Measurements from ENCODE around the gene LENG8. TPM values are rescaled to one million over a fixed set of nuclear protein-coding genes. Genes with fewer than 3 reads are reported as not detected.

LENG8 gene
- total and polyA plus RNA-seq, 10 of the 15 experiments (the other 5 are each of a cell fraction or from before 2014, with no cell fraction given), result 2.3 to 145 (median 34.4) TPM

- BruUV-seq (replicated peaks), result no TSS peak
- H3K4me2 ChIP-seq (ENCODE audit: control insufficient read depth, insufficient read depth), result no peak overlapping the region
- ChIA-PET RAD21 (ENCODE audit: unreplicated experiment) (no interaction called here), CTCF (interaction anchor here (2.3 kb wide), 1 partner anchor 10 kb away, joined by 9 read pairs; no protein-coding TSS in a partner anchor), SMC1A (ENCODE audit: uncharacterized antibody, unreplicated experiment) (no interaction called here), POLR2A (no interaction called here)
- H4K20me1 ChIP-seq (ENCODE audit: control insufficient read depth, insufficient read depth), result no peaks in the 10 kb centered on the region
- in situ Hi-C loops (cut with MboI), result no loop called here
- H3K4me3 ChIP-seq, result no peak overlapping the region
- no peaks in the 10 kb centered on the region for H3K27me3 ChIP-seq (replicated peaks in 1 of 2; ENCODE audit: control insufficient read depth in 2 of 2, insufficient read depth in 2 of 2, low read length in 1 of 2)
- intact Hi-C loops (cut with micrococcal nuclease; ENCODE audit: unreplicated experiment), result no loop called here
- FAIRE-seq, result no peak
- ATAC-seq, result no peak
- DNase-seq (ENCODE audit: low read depth, low spot score), result no peak
- WGBS (ENCODE audit: insufficient coverage, insufficient replicate concordance, low lambda C conversion rate, missing lambda C conversion rate), result 54% methylated on average over 5 of the region's 6 CpGs
- no peaks in the 10 kb centered on the region for H3K4me1 ChIP-seq (ENCODE audit: control insufficient read depth, insufficient read depth, low read length)
- no peak overlapping the region for H2AFZ ChIP-seq (ENCODE audit: control insufficient read depth, low read depth, low read length)
- H3K36me3 ChIP-seq (ENCODE audit: control insufficient read depth in 2 of 2, insufficient read depth in 2 of 2, low read length in 1 of 2), result no peaks in the 10 kb centered on the region
- no peak overlapping the region for H3K9ac ChIP-seq (ENCODE audit: control insufficient read depth, insufficient read depth, low read length)
- no peaks in the 10 kb centered on the region; the same call in 2 of the 3 replicates for H3K9me3 ChIP-seq (replicated peaks; ENCODE audit: control insufficient read depth, insufficient read depth, low read length)
- no peaks in the 10 kb centered on the region for H3K79me2 ChIP-seq (ENCODE audit: control insufficient read depth, insufficient read depth, low read length)
- H3K27ac ChIP-seq (ENCODE audit: control insufficient read depth, insufficient read depth), result no peak overlapping the region
- no peak for TF ChIP-seq POLR2AphosphoS5 (IDR thresholded peaks at IDR 0.05; ENCODE audit: low read length)
- no peak for TF ChIP-seq BCLAF1 (IDR thresholded peaks at IDR 0.05)
- no peak for TF ChIP-seq FOS (IDR thresholded peaks at IDR 0.05; ENCODE audit: borderline replicate concordance, extremely low read depth, insufficient read length)
- TF ChIP-seq, protein P1, sequence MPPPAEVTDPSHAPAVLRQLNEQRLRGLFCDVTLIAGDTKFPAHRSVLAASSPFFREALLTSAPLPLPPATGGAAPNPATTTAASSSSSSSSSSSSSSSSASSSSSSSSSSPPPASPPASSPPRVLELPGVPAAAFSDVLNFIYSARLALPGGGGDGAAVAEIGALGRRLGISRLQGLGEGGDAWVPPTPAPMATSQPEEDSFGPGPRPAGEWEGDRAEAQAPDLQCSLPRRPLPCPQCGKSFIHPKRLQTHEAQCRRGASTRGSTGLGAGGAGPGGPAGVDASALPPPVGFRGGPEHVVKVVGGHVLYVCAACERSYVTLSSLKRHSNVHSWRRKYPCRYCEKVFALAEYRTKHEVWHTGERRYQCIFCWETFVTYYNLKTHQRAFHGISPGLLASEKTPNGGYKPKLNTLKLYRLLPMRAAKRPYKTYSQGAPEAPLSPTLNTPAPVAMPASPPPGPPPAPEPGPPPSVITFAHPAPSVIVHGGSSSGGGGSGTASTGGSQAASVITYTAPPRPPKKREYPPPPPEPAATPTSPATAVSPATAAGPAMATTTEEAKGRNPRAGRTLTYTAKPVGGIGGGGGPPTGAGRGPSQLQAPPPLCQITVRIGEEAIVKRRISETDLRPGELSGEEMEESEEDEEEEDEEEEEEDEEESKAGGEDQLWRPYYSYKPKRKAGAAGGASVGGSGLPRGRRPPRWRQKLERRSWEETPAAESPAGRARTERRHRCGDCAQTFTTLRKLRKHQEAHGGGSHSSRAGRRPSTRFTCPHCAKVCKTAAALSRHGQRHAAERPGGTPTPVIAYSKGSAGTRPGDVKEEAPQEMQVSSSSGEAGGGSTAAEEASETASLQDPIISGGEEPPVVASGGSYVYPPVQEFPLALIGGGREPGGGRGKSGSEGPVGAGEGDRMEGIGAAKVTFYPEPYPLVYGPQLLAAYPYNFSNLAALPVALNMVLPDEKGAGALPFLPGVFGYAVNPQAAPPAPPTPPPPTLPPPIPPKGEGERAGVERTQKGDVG (CRISPR knock-in tag; IDR thresholded peaks at IDR 0.05), result no peak
- no peak for TF ChIP-seq ATF3 (IDR thresholded peaks at IDR 0.05; ENCODE audit: borderline replicate concordance, extremely low read depth, low read depth, low read length)
- TF ChIP-seq NRF1 (conservative IDR thresholded peaks at IDR 0.05; ENCODE audit: low read depth, low read length), result no peak
- TF ChIP-seq, protein P2, sequence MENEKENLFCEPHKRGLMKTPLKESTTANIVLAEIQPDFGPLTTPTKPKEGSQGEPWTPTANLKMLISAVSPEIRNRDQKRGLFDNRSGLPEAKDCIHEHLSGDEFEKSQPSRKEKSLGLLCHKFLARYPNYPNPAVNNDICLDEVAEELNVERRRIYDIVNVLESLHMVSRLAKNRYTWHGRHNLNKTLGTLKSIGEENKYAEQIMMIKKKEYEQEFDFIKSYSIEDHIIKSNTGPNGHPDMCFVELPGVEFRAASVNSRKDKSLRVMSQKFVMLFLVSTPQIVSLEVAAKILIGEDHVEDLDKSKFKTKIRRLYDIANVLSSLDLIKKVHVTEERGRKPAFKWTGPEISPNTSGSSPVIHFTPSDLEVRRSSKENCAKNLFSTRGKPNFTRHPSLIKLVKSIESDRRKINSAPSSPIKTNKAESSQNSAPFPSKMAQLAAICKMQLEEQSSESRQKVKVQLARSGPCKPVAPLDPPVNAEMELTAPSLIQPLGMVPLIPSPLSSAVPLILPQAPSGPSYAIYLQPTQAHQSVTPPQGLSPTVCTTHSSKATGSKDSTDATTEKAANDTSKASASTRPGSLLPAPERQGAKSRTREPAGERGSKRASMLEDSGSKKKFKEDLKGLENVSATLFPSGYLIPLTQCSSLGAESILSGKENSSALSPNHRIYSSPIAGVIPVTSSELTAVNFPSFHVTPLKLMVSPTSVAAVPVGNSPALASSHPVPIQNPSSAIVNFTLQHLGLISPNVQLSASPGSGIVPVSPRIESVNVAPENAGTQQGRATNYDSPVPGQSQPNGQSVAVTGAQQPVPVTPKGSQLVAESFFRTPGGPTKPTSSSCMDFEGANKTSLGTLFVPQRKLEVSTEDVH (IDR thresholded peaks at IDR 0.05; ENCODE audit: low read depth, partially characterized antibody), result no peak
- TF ChIP-seq ETV6 (conservative IDR thresholded peaks at IDR 0.05 in 1 of 2, IDR thresholded peaks at IDR 0.05 in 1 of 2; ENCODE audit: borderline replicate concordance in 1 of 2, low read depth in 1 of 2), result no peak
- no peak for TF ChIP-seq NR2C1 (IDR thresholded peaks at IDR 0.05)
- no peak for TF ChIP-seq PAX8 (IDR thresholded peaks at IDR 0.05)
These were observed 48.1 kb upstream of the LENG8 start for GRCh38 chr19:54400913-54401312.

Data from GM12878 (cell line).